WTC11 (cell line): ENCODE data around the gene MEPCE.

ENCODE experiments used
- CTCF ChIP-seq: fragments of 200-600 bp; IDR thresholded peaks from 2 replicates; pipeline ENCODE4 v1.8.0; 2022; ENCODE audit warnings: antibody characterized with exemption
- JUN ChIP-seq: sonication (generic); formaldehyde crosslinking; IDR thresholded peaks from 2 replicates; pipeline ENCODE4 v1.8.0; 2023; ENCODE audit warnings: mild to moderate bottlenecking, missing genetic modification reagents

- TF ChIP-seq JUN (CRISPR knock-in tag) (no peak), CTCF (no peak)
Observed at GRCh38 chr7:100432053-100432452, 2.4 kb downstream of the MEPCE start.
